MCF 10A (cell line): ENCODE results near the gene SPTBN5. TPM values are rescaled to one million over a fixed set of nuclear protein-coding genes. Genes with fewer than 3 reads are reported as not detected.

Source experiments
- BruUV-seq: library from RNA; stranded (reverse); fragments of 400-500 nt; replicated peaks from 2 replicates; lab custom pipeline; 2021; lab: Mats Ljungman, UMichigan
- CTCF ChIA-PET: fragments of 300-600 bp; sonication (Branson Sonifier 250); formaldehyde crosslinking; extraction: SDS; loops from one replicate; lab custom pipeline; 2021; ENCODE audit warnings: antibody characterized with exemption, inconsistent platforms; lab: Yijun Ruan, JAX
- POLR2A ChIA-PET: fragments of 300-600, 350-650 bp; sonication (Branson Sonifier 250); formaldehyde crosslinking; extraction: SDS; loops from one replicate; lab custom pipeline; 2020; ENCODE audit warnings: antibody characterized with exemption, inconsistent platforms; lab: Yijun Ruan, JAX
- DNase-seq: peaks from one replicate; pipeline ENCODE4 v3.0.0-alpha.2; 2018; ENCODE audit not compliant: unreplicated experiment
- H3K27ac Mint-ChIP-seq: one replicate; pipeline ENCODE4 v1.8.0; 2022; ENCODE audit warnings: mild to moderate bottlenecking, low read depth, mixed read lengths; ENCODE audit not compliant: unreplicated experiment
- H3K27me3 Mint-ChIP-seq: one replicate; pipeline ENCODE4 v1.8.0; 2022; ENCODE audit warnings: mixed read lengths; ENCODE audit not compliant: insufficient read depth, unreplicated experiment
- H3K36me3 Mint-ChIP-seq: one replicate; pipeline ENCODE4 v1.8.0; 2022; ENCODE audit warnings: mild to moderate bottlenecking, moderate library complexity, mixed read lengths; ENCODE audit not compliant: insufficient read depth, unreplicated experiment
- H3K4me1 Mint-ChIP-seq: one replicate; pipeline ENCODE4 v1.8.0; 2022; ENCODE audit warnings: mixed read lengths; ENCODE audit not compliant: insufficient read depth, unreplicated experiment
- H3K4me3 Mint-ChIP-seq: one replicate; pipeline ENCODE4 v1.8.0; 2022; ENCODE audit warnings: mild to moderate bottlenecking, moderate library complexity, mixed read lengths; ENCODE audit not compliant: unreplicated experiment
- H3K9me3 Mint-ChIP-seq: one replicate; pipeline ENCODE4 v1.8.0; 2022; ENCODE audit warnings: mixed read lengths; ENCODE audit not compliant: unreplicated experiment
- CTCF ChIP-seq: fragments of 200-600 bp; IDR thresholded peaks from one replicate; pipeline ENCODE4 v1.8.0; 2022; ENCODE audit warnings: antibody characterized with exemption, mild to moderate bottlenecking; ENCODE audit not compliant: unreplicated experiment
- intact Hi-C: fragments of 100-400 bp; cut with micrococcal nuclease; formaldehyde crosslinking; loops from 2 replicates; pipeline ENCODE4 v1.14.1; 2022
- total RNA-seq: library from RNA; stranded (reverse); gene quantifications from 2 replicates; pipeline ENCODE4 v1.2.3, GENCODE V29; 2022

Gene SPTBN5
- total RNA-seq, 1 experiment from 2014 or later: 1.1 TPM

- Mint-ChIP-seq H3K36me3 (peaks cover 9% of the 10 kb centered on the region), H3K9me3 (no peaks in the 10 kb centered on the region), H3K27me3 (no peaks in the 10 kb centered on the region), H3K4me3 (no peak overlapping the region), H3K4me1 (no peaks in the 10 kb centered on the region), H3K27ac (no peak overlapping the region)
- TF ChIP-seq CTCF: no peak
- intact Hi-C loops: no loop called here
- no TSS peak for BruUV-seq
- ChIA-PET CTCF (interaction anchor here (0.5 kb wide), 1 partner anchor 311 kb away, joined by 3 read pairs; no protein-coding TSS in a partner anchor), POLR2A (interaction anchor here (0.6 to 1.6 kb wide), 5 partner anchors 11 to 293 kb away, joined by 3 to 5 read pairs (median 4); partner anchors contain the start of genes MAPKBP1 and PLA2G4B)
- no peak for DNase-seq
Measured at GRCh38 chr15:41850482-41851166, 43.2 kb downstream of the SPTBN5 start.

GRCh38 chr15:41849861-41850260 is 44.0 kb downstream of the SPTBN5 start:
- TF ChIP-seq CTCF: no peak
- Mint-ChIP-seq H3K4me1 (no peaks in the 10 kb centered on the region), H3K27me3 (no peaks in the 10 kb centered on the region), H3K4me3 (no peak overlapping the region), H3K36me3 (peaks cover 6% of the 10 kb centered on the region), H3K9me3 (no peaks in the 10 kb centered on the region), H3K27ac (no peak overlapping the region)
- BruUV-seq: no TSS peak
- POLR2A ChIA-PET: interaction anchor here (1.4 to 1.9 kb wide), 2 partner anchors 8 to 12 kb away, joined by 5 read pairs; no protein-coding TSS in a partner anchor
- CTCF ChIA-PET: interaction anchor here (0.5 to 0.8 kb wide), 2 partner anchors 77 to 310 kb away, joined by 3 read pairs; no protein-coding TSS in a partner anchor
- intact Hi-C loops: no loop called here
- DNase-seq: peak; percentile 32

GRCh38 chr15:41849204-41849603 is 44.6 kb downstream of the SPTBN5 start:
- no peak for TF ChIP-seq CTCF
- DNase-seq: no peak
- Mint-ChIP-seq H3K4me3 (no peak overlapping the region), H3K9me3 (no peaks in the 10 kb centered on the region), H3K27ac (no peak overlapping the region), H3K36me3 (peaks cover 6% of the 10 kb centered on the region), H3K27me3 (no peaks in the 10 kb centered on the region), H3K4me1 (no peaks in the 10 kb centered on the region)
- BruUV-seq: no TSS peak
- ChIA-PET CTCF (interaction anchor here (0.8 kb wide), 1 partner anchor 76 kb away, joined by 3 read pairs; no protein-coding TSS in a partner anchor), POLR2A (interaction anchor here (1.4 to 1.9 kb wide), 2 partner anchors 9 to 13 kb away, joined by 5 read pairs; no protein-coding TSS in a partner anchor)
- intact Hi-C loops: no loop called here

GRCh38 chr15:41848631-41849030 is 45.2 kb downstream of the SPTBN5 start:
- no TSS peak for BruUV-seq
- Mint-ChIP-seq H3K27me3 (no peaks in the 10 kb centered on the region), H3K27ac (no peak overlapping the region), H3K4me1 (no peaks in the 10 kb centered on the region), H3K4me3 (no peak overlapping the region), H3K9me3 (no peaks in the 10 kb centered on the region), H3K36me3 (peaks cover 6% of the 10 kb centered on the region)
- intact Hi-C loops: no loop called here
- no peak for DNase-seq
- ChIA-PET POLR2A (interaction anchor here (1.9 kb wide), 1 partner anchor 10 kb away, joined by 5 read pairs; no protein-coding TSS in a partner anchor), CTCF (interaction anchor here (0.8 kb wide), 1 partner anchor 23 kb away, joined by 3 read pairs; no protein-coding TSS in a partner anchor)
- TF ChIP-seq CTCF: no peak
